G401.6 (cell line): Measurements from ENCODE around the gene TEX264.

Experiments used
- FAIRE-seq: peaks from 2 replicates; lab custom pipeline; 2012; peaks lifted over from hg19 to GRCh38; lab: Jason Lieb, UNC

Gene TEX264

DNA sequence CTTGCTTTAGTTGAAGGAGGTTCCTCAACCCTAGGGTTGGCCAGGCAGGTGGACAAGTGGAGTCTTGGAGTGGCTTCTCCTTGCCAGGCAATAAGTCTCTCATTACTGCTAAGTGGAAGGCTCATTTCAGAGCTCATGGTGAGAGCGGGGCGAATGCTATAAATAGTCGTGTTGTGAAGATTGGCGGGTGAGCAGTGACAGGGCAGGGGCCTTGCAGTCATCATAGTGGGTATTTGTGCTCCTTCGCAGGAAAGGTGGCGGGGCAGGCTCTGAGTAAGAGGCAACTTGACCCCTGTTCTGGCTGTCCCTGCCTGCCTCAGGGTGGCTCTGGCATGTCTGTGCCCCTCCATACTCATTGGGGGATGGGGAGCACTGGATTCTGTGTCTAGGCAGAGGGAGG, 27.2 kb downstream of the TEX264 start:
- FAIRE-seq, result no peak

DNA sequence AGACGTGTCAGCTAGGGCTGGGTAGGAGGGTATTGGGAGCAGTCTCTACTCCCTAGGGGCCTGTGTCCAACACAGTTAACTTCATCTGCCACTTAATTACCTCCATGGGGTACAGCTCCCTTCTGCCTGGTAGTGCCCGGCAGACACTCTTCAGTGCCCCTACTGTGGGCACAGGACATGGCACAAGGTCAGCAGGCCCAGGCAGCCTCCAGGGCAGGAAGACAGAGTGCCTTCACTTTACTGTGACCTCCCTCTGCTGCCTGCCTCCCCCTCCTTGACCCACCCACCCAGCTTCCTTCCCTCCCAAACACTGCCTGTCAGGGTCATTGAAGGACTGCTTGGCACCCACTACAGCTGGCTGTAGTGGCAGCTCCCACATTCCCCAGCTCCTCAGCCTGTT, 29.4 kb downstream of the TEX264 start:
- no peak for FAIRE-seq

DNA sequence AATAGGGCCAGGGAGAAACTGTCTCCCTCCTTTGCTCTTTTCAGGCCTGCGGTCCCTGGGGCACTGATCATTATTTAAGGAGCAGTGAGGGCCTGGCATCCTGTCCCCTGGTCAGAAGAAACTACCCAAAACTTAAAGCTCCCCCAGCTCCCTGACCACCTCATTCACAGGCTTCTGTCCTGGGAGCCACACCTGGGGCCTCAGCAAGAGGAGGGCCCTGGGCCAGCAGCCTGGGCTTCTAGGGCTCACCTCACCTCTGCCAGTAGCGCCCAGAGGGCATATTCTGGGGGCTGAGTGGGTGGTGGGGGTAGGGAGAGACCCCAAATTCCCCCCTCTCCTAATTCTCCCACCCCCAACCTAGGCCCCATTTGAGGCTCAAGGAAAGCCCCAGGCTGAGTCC, 31.1 kb downstream of the TEX264 start:
- no peak for FAIRE-seq

DNA sequence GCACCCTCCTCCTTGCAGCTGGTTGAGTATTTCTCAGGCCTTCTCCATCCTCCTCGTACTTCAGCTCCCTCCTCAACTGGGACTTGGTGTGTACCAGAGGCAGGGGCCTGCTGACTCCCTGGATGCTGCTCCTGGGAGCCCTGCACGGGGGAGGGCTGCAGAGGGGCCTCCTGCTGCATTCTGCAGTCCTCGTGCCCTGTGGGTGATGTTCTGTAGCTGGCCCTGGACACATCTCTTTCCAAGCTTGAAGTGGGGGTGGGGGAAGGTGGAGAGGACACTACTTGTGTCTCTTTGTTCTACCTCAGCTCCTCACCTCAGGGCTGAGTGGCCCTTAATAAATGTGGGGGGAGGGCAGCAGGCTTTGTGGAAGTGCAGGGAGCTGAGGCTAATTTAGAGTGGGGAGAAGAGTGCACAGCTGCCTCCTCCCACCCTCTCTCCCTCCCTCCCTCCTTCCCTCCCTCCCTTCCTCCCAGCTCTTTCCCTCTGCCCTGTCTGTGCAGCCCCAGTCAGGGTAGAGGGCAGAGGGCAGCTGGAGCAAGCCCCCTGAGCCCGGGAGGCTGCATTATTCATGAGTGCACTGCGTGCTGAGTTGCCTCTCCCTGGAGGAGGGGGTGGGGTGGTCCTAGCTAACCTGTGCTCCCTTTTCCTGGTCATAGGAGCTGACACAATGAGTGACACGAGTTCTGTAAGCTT, 32.2 kb downstream of the TEX264 start:
- FAIRE-seq, result no peak

DNA sequence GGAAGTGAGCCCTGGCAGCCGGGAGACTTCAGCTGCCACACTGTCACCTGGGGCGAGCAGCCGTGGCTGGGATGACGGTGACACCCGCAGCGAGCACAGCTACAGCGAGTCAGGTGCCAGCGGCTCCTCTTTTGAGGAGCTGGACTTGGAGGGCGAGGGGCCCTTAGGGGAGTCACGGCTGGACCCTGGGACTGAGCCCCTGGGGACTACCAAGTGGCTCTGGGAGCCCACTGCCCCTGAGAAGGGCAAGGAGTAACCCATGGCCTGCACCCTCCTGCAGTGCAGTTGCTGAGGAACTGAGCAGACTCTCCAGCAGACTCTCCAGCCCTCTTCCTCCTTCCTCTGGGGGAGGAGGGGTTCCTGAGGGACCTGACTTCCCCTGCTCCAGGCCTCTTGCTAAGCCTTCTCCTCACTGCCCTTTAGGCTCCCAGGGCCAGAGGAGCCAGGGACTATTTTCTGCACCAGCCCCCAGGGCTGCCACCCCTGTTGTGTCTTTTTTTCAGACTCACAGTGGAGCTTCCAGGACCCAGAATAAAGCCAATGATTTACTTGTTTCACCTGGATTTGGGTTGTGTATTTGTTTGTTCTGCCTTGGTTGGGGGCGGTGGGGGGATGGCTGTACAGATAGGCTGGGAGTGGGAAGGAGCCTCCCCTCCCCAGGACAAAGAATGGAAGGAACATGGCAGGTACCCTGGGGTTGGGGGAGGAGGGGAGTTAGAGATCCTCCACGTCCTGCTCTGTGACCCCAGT, 32.9 kb downstream of the TEX264 start:
- no peak for FAIRE-seq

DNA sequence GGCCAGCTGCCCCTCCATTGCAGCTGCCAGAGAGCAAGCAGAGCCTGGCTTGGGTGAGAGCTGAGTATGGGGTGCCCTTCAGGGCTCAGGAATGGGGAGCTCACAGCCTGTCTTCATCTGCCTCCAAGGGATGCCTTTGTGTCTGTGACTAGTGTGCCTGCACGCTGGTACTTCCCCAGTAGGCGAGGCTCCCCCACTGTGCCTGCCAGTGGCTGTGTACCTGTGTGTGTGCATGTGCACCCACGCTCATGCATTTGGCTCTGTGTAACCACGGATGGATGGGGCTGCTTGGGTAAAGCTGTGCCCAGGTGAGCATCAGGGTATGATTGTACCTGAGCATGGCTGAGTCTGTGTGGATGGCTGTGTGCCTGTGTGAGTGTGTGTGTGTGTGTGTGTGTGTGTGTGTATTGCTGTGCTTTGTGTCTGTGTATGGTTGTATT, 33.5 kb downstream of the TEX264 start:
- FAIRE-seq, result no peak

DNA sequence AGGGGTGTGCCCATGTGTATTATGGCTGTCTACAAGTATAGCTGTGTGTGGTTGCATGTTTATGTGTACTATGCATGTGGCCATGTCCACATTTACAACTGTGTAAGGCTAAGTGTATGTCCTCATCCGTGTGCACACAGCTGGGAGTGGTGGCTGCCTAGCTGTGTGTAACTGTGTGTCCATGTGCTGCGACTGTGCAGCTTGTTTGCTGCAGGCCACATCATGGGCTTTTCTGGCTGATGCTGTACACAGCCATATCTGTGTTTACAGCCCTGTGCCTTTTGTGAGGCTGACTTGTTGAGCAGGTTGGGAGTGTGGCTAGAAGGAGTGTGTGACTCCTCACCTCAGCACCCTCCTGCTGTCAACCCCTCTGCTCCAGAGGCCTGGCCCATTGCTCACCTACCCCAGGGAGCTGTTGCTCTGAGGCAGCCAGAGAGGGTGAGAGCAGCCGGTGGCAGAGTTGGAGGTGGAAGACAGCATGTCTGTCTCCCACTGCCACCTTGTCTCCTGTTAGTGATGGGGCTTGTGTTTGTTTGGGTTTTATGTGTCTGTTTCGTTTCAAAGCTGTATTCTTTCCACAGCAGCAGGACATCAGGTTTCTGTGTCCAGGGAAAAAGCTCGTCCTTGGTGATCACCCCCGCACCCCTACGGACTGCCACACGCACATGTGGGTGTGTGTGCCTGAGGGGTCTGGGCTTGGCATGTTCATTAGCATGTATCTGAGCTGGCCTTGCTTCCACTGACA, 34.4 kb downstream of the TEX264 start:
- no peak for FAIRE-seq

DNA sequence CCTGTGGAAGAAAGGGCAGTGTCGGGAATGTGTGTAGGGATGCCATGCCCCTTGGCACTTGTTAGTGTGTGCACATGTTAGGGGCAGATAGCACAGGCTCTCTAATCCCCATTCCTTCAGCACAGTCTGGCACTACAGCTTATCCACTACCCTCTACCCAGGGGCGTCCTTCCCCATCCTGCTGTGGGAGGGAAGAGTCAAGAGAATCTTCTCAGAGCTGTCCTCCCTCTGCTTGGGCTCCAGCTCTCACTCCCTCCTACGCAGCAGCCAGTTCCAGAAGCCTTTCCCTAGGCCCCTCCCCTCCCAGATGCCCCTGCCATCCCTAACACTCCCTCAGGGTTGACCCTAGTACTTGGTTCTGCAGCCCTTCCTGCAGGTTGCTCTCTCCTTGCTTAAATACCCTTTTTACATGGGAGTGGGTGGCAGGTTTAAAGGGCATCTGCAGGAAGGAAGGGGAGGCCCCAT, 35.0 kb downstream of the TEX264 start:
- FAIRE-seq, result no peak

- no peak for FAIRE-seq
Measured at GRCh38 chr3:51706788-51707731, 36.0 kb downstream of the TEX264 start, which contains the start of gene GRM2. TSS of gene GRM2 (plus strand) at chr3:51707068. CDS start at chr3:51708984, 1,916 bp downstream.

- FAIRE-seq, result no peak
Measured at GRCh38 chr3:51708216-51708845, 37.3 kb downstream of the TEX264 start.

GRCh38 chr3:51709004-51709420, 38.0 kb downstream of the TEX264 start:
- FAIRE-seq, result no peak

DNA sequence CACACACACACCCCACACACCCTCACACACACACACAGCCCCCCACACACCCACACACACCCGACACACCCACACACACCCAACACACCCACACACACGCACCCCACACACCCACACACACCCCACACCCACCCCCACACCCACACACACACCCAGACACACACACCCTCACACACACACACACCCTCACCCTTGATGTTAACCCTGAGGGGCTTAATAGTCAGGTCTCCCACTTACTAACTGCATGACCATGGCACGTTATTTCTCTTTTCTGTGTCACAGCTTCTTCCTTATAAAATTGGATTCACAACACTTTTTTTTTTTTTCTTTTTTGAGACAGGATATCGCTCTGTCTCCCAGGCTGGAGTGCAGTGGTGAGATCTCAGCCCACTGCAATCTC, 38.6 kb downstream of the TEX264 start:
- FAIRE-seq, result no peak

GRCh38 chr3:51710631-51711351, 39.7 kb downstream of the TEX264 start:
- FAIRE-seq, result no peak

- no peak for FAIRE-seq
Measured at GRCh38 chr3:51711352-51712037, 40.4 kb downstream of the TEX264 start.

- FAIRE-seq, result no peak
Measured at GRCh38 chr3:51712038-51712420, 41.0 kb downstream of the TEX264 start.

GRCh38 chr3:51712511-51712931, 41.5 kb downstream of the TEX264 start:
- no peak for FAIRE-seq

GRCh38 chr3:51712963-51713362, 41.9 kb downstream of the TEX264 start:
- no peak for FAIRE-seq

- FAIRE-seq, result no peak
Measured at GRCh38 chr3:51715231-51715976, 44.4 kb downstream of the TEX264 start.

GRCh38 chr3:51715977-51716294, 44.9 kb downstream of the TEX264 start:
- no peak for FAIRE-seq
